HG03565 (cell line): ENCODE results near the gene GPRASP3.

Experiments
- ATAC-seq: cut with Tn5 transposase; IDR thresholded peaks from one replicate; pipeline ENCODE4 v1.9.1; 2021; ENCODE audit warnings: mild to moderate bottlenecking, moderate library complexity; ENCODE audit not compliant: unreplicated experiment

GPRASP3 gene

DNA sequence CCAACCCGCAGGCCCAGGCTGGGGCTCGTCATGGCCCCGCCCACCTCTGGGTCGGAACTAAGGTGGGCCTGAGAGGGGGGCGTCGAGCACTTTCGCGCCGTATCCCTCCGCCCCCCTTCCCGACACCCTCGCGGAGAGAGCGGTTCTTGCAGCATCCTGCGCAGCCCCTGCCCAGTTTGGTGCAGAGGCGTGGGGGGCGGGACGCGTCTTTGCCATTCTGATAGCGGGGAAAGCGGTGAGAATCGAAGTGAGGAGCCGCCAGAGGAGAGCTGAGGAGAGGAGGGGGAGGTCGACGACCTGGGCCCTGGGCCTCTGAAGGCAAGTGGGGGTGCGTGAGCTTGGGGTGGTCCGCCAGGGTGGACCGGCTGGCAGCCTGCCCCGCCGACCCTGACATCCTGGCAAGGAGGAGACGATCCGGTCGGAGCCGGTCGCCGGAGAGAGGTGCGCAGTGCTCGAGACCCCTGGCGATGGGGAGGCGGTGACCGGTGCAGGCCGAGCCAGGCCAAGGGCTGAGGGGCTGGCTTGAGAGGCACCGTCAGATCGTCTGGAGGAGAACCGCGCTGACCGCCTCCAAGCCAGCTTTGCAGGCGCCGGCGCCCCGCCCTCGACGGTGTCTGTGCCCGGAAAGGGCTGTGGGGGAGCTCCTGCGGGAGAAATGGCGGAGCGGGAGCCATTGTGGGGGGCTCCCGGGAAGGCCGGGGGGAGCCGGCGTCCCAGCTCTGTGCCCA lies 25.5 kb downstream of the GPRASP3 start:
- no peak for ATAC-seq

DNA sequence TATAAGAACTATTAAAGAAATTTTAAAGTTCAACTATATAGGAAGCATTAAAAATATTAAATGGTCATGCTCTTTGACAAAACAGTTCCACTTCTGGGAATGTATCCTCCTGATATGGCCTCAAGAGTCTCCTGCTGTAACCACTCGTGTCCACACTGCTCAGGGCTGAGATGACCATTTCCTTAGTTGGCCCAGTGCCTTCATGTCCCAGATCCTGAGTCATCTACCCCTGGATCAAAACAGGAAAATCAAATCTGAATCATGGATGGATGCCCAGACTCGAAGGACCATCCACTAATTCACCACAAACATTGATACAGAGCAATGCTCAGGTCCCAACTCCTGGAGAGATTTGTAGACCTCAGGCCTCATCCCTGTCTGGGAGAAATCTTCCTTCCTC lies 44.7 kb downstream of the GPRASP3 start:
- no peak for ATAC-seq

- ATAC-seq, result no peak
These were observed 45.3 kb downstream of the GPRASP3 start for GRCh38 chrX:102765809-102766208.

GRCh38 chrX:102767287-102767686 lies 46.7 kb downstream of the GPRASP3 start:
- no peak for ATAC-seq

- ATAC-seq, result peak; percentile 94
These were observed 48.6 kb downstream of the GPRASP3 start for GRCh38 chrX:102768987-102769761.
